Colonic mucosa (tissue), 4 donors: ENCODE measurements around the gene PRORP. TPM values are rescaled to one million over a fixed set of nuclear protein-coding genes. Genes with fewer than 3 reads are reported as not detected.

Experiments used
- DNase-seq: peaks from one replicate; pipeline ENCODE4 v3.0.0-alpha.2; 2020
- H3K27ac ChIP-seq: fragments of 200-600 bp; one replicate; pipeline ENCODE4 v1.8.0; 2021
- H3K27me3 ChIP-seq: fragments of 200-600 bp; one replicate; pipeline ENCODE4 v1.8.0; 2021
- H3K36me3 ChIP-seq: fragments of 200-600 bp; one replicate; pipeline ENCODE4 v1.8.0; 2021
- H3K4me1 ChIP-seq: fragments of 200-600 bp; one replicate; pipeline ENCODE4 v1.8.0; 2021; ENCODE audit warnings: mild to moderate bottlenecking
- H3K4me3 ChIP-seq: fragments of 200-600 bp; one replicate; pipeline ENCODE4 v1.8.0; 2021
- H3K9ac ChIP-seq, 2 donors: one replicate each; pipeline ENCODE4 v1.7.0; 2013; ENCODE audit warnings: control low read depth in 2 of 2, low read depth in 2 of 2, low read length in 2 of 2
- H3K9me3 ChIP-seq: fragments of 200-600 bp; one replicate; pipeline ENCODE4 v1.8.0; 2021
- CTCF ChIP-seq: fragments of 200-600 bp; IDR thresholded peaks from one replicate; pipeline ENCODE4 v1.8.0; 2022; ENCODE audit warnings: antibody characterized with exemption, mild to moderate bottlenecking
- intact Hi-C: fragments of 100-400 bp; cut with DNase I; formaldehyde crosslinking; loops from one replicate; pipeline ENCODE4 v1.14.1; 2022
- total RNA-seq, 2 donors: library from RNA; stranded (reverse); fragmentation: NEBNext Ultra II Directional in 1 of 2; extraction: Animal tissue kit (Norgen Biotek cat#: 25700) in 1 of 2; gene quantifications; one replicate each; pipeline ENCODE4 v1.2.1, GENCODE V29; 2021
- donor health status: healthy.
- donor health status: DM: no; HTN: no; CAD: no.
- donor health status: DM: no; HTN: no; CAD: no.

The PRORP gene
- total RNA-seq, 2 donors from 2014 or later = 23.6 to 36.0 TPM

- H3K27me3 ChIP-seq = no peaks in the 10 kb centered on the region
- no peak overlapping the region for H3K4me3 ChIP-seq
- intact Hi-C loops = no loop called here
- no peaks in the 10 kb centered on the region for H3K9me3 ChIP-seq
- no peak for TF ChIP-seq CTCF
- DNase-seq = no peak
- no peak overlapping the region for H3K27ac ChIP-seq
- peaks cover 5% of the 10 kb centered on the region for H3K36me3 ChIP-seq
- no peaks in the 10 kb centered on the region for H3K4me1 ChIP-seq
- no peak overlapping the region for H3K9ac ChIP-seq
Measured at GRCh38 chr14:35114036-35114435, 8.3 kb upstream of the PRORP start.

- intact Hi-C loops = no loop called here
- Histone ChIP-seq H3K27me3 (no peaks in the 10 kb centered on the region), H3K36me3 (no peaks in the 10 kb centered on the region), H3K27ac (no peak overlapping the region), H3K4me1 (peaks cover 4% of the 10 kb centered on the region), H3K9me3 (no peaks in the 10 kb centered on the region), H3K9ac (no peak overlapping the region), H3K4me3 (no peak overlapping the region)
- no peak for DNase-seq
- TF ChIP-seq CTCF = no peak
Measured at GRCh38 chr14:35116242-35116641, 6.1 kb upstream of the PRORP start.

- H3K4me3 ChIP-seq = no peak overlapping the region
- H3K9me3 ChIP-seq = no peaks in the 10 kb centered on the region
- intact Hi-C loops = no loop called here
- no peak for DNase-seq
- H3K4me1 ChIP-seq = peaks cover 4% of the 10 kb centered on the region
- no peaks in the 10 kb centered on the region for H3K36me3 ChIP-seq
- H3K27me3 ChIP-seq = no peaks in the 10 kb centered on the region
- no peak overlapping the region for H3K27ac ChIP-seq
- no peak overlapping the region for H3K9ac ChIP-seq
- TF ChIP-seq CTCF = no peak
Measured at GRCh38 chr14:35117112-35117511, 5.2 kb upstream of the PRORP start.

- H3K27ac ChIP-seq = peak overlapping the region; percentile 94
- H3K9ac ChIP-seq = peak overlapping the region; percentile 89 to 98
- no peaks in the 10 kb centered on the region for H3K27me3 ChIP-seq
- no peak for TF ChIP-seq CTCF
- peaks cover 9% of the 10 kb centered on the region for H3K4me1 ChIP-seq
- H3K4me3 ChIP-seq = peak overlapping the region; percentile 72
- no peaks in the 10 kb centered on the region for H3K9me3 ChIP-seq
- H3K36me3 ChIP-seq = no peaks in the 10 kb centered on the region
- intact Hi-C loops = loop anchor here (5.0 kb wide), 1 partner anchor 69 kb away; no protein-coding TSS in a partner anchor
- DNase-seq = peak; percentile 93
Measured at GRCh38 chr14:35121026-35121886, 1.1 kb upstream of the PRORP start.

GRCh38 chr14:35122696-35123387 is 490 bp downstream of the PRORP start:
- peak overlapping the region; percentile 89 to 98 for H3K9ac ChIP-seq
- no peak for DNase-seq
- H3K9me3 ChIP-seq = no peaks in the 10 kb centered on the region
- TF ChIP-seq CTCF = no peak
- H3K27me3 ChIP-seq = no peaks in the 10 kb centered on the region
- no peaks in the 10 kb centered on the region for H3K36me3 ChIP-seq
- intact Hi-C loops = loop anchor here (5.0 kb wide), 1 partner anchor 71 kb away; no protein-coding TSS in a partner anchor
- H3K4me3 ChIP-seq = peak overlapping the region; percentile 72
- H3K27ac ChIP-seq = peak overlapping the region; percentile 94
- peaks cover 9% of the 10 kb centered on the region for H3K4me1 ChIP-seq
